Motor neuron (in vitro differentiated cells): Measurements from ENCODE around the gene TMEM138. TPM values are rescaled to one million over a fixed set of nuclear protein-coding genes. Genes with fewer than 3 reads are reported as not detected.
A peak's percentile ranks its signal among the peaks of the same experiment; 100 is the strongest.

Source experiments
- ATAC-seq, 8 experiments: fragments of 200-7000 bp; cut with Tn5 transposase; replicated peaks in 6 of 8; 2 replicates each; pipeline ENCODE4 v1.8.0; 2021; ENCODE audit warnings: mild to moderate bottlenecking in 8 of 8, moderate library complexity in 8 of 8
- H3K27ac ChIP-seq, 2 donors: fragments of 250-450 bp; sonication (Bioruptor Pico); 2 replicates each; pipeline ENCODE4 v1.9.0; 2021; ENCODE audit warnings: antibody characterized with exemption in 2 of 2, mild to moderate bottlenecking in 2 of 2, moderate library complexity in 1 of 2
- H3K4me1 ChIP-seq, 2 donors: fragments of 250-450 bp; sonication (Bioruptor Pico); replicated peaks in 1 of 2; 2 replicates each; pipeline ENCODE4 v1.6.1; 2021; ENCODE audit warnings: antibody characterized with exemption in 2 of 2, mild to moderate bottlenecking in 2 of 2, moderate library complexity in 1 of 2
- H3K4me3 ChIP-seq, 5 donors: fragments of 250-450 bp; sonication (Bioruptor Pico); 2 replicates each; pipeline ENCODE4 v1.9.0; 2021; ENCODE audit warnings: antibody characterized with exemption in 5 of 5, mild to moderate bottlenecking in 5 of 5, moderate library complexity in 4 of 5
- WGBS, 10 experiments: fragments of 450-650 bp; shearing (Covaris generic); methylation state at CpG; one replicate each; pipeline ENCODE4 v1.0.0; 2022; 5-methylcytosine and 5-hydroxymethylcytosine counted together
- in situ Hi-C, 9 experiments: fragments of 400-800 bp; cut with MboI; loops; one replicate each; pipeline ENCODE4 v1.15.0; 2021; ENCODE audit warnings: low sequenced_read_pairs in 9 of 9, low pct_unique_long_range_greater_than_20kb in 2 of 9; ENCODE audit not compliant: unreplicated experiment in 9 of 9
- total RNA-seq, 8 experiments: library from RNA; unstranded; fragments of 300-600 nt; gene quantifications; 2 replicates each; pipeline versions ENCODE4 v1.2.3 to v1.2.4, GENCODE V29; 2022

Gene TMEM138
- total RNA-seq, 8 experiments from 2014 or later = 22.6 to 61.6 (median 39.0) TPM

- ATAC-seq = peak in 1 of 8 experiments; percentile 41
- Histone ChIP-seq H3K4me1 (no peaks in the 10 kb centered on the region), H3K27ac (no peak overlapping the region), H3K4me3 (no peak overlapping the region)
- in situ Hi-C loops = no loop called here
- 80 to 100% (median 95%) methylated on average over 1 to 4 of the region's 4 CpGs for WGBS, 10 experiments
Observed at GRCh38 chr11:61404641-61405040, 42.5 kb downstream of the TMEM138 start.

DNA sequence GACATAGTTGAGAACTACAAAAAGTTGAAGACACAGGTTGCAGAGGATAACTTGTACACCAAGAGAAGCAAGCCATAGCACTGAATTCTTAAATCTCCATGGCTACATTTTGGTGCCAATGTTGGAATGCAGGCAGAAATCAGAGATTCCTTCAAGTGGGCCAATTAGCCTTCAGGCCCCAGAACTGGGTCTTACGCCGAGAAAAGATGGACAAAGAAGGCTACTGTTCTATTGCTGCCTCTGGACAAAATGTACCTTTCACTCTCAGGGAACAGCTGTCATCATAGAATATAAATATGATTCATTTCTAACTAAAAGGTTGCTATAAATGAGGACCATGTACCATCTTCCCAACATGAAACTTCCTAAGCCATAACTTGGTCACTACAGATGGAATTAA, 43.9 kb downstream of the TMEM138 start:
- in situ Hi-C loops = no loop called here
- no peak for ATAC-seq
- Histone ChIP-seq H3K4me1 (no peaks in the 10 kb centered on the region), H3K27ac (no peak overlapping the region), H3K4me3 (no peak overlapping the region)
- WGBS, 10 experiments = 83 to 100% (median 98%) methylated on average over 2 of the region's 2 CpGs; no CpG with 5 or more reads in 4 of the 10 experiments

DNA sequence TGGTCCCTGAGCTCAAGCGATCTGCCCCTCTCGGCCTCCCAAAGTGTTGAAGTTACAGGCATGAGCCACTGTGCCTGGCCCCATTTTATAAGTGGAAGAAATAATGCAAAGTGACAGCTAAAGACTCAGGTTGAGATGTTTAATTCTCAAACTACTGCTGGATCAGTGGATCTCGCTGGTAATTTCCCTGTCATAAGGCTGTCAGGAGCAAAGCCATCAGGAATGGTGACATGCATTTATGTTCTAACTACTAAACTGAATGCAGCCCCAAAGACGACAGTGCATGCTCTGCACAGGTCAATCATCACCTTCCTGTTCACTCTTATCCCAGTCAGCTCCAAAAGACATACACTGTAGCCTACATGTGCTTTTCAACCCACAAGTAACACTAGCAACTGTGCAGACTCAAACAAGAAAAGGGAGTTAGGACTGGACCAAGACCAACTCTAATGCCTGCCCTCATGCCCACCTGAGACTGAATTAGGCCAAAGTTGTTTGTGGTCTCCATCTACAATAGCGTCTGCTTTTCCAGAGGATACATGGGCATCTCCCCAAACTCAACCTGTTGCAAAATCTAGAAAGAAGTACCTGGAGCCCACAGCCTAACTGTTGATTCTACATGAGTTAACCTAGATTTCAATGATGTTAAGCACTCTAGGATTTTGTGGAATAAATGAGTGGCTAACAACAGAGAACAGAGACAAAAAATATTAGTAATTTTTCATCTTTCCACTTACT, 45.0 kb downstream of the TMEM138 start:
- H3K27ac ChIP-seq = no peak overlapping the region
- no peak for ATAC-seq
- no peaks in the 10 kb centered on the region for H3K4me1 ChIP-seq

DNA sequence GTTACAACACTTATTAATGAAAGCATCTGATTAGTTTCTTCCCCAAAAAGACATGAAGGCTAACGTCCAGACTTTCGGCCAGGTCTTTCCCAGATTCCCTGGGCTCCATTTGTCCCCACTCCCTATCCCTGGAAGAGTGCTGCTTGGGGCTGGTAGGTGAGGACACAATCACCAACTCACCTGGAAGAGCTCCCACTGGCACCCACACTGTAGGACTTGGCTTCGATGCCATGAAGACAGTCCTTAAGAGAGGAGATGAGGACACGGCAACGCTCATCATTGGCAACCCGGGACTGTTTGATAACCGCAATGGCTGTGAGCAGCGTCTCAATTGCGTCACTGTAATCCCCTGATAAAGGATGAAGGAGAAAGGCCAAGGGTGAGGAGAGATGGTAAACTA, 49.4 kb downstream of the TMEM138 start:
- ATAC-seq = no peak
- in situ Hi-C loops = no loop called here
- Histone ChIP-seq H3K27ac (no peak overlapping the region), H3K4me1 (no peaks in the 10 kb centered on the region), H3K4me3 (no peak overlapping the region)
- WGBS, 10 experiments = 60 to 100% (median 83%) methylated on average over 1 to 9 of the region's 9 CpGs; no CpG with 5 or more reads in 1 of the 10 experiments

More for the DNA sequence above, 45.0 kb downstream of the TMEM138 start:
- whole genome bisulfite sequencing, 10 experiments = 50 to 100% (median 90%) methylated on average over 1 to 4 of the region's 5 CpGs; no CpG with 5 or more reads in 1 of the 10 experiments
- no peak overlapping the region for H3K4me3 ChIP-seq
- in situ Hi-C loops = no loop called here

DNA sequence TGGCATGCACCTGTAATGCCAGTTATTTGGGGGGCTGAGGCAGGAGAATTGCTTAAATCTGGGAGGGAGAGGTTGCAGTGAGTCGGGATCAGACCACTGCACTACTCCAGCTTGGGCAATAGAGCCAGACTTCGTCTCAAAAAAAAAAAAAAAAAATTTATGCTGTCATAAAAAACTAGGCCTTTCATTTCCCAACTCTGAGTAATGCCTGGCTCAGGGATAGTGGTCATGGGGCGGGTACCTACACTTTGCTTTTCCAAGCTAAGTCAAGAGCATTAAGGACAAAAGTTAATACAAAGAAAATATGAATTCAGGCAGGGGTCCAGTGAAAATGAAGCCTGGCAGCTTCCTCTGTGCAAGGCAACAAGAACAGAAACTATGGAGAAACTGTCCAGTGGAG, 51.3 kb downstream of the TMEM138 start:
- Histone ChIP-seq H3K4me3 (no peak overlapping the region), H3K4me1 (no peaks in the 10 kb centered on the region), H3K27ac (no peak overlapping the region)
- 13 to 100% (median 86%) methylated on average over 1 to 3 of the region's 3 CpGs; no CpG with 5 or more reads in 1 of the 10 experiments for WGBS, 10 experiments
- in situ Hi-C loops = no loop called here
- no peak for ATAC-seq

DNA sequence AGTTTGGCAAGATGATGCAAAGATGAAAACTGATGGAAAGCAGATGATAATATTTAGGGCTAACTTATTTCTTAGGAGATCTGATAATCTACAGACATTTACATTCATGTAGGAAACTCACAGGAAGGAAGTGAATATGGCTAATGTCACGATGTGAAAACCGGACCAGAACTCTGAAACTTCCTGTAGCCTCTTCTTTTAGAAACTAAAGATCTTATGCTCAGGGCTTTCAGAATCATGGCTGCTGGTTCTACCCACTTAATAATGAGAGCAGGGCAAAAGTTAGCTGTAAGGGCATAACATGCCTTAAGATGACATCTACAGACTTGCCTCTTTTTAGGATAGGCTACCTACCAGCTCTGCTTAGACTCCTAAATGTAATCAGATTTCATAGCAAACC, 52.4 kb downstream of the TMEM138 start:
- H3K4me1 ChIP-seq = no peaks in the 10 kb centered on the region
- WGBS, 10 experiments = 80 to 100% (median 95%) methylated on average over 1 to 2 of the region's 2 CpGs; no CpG with 5 or more reads in 3 of the 10 experiments
- H3K27ac ChIP-seq = no peak overlapping the region
- ATAC-seq = no peak
- in situ Hi-C loops = no loop called here
- H3K4me3 ChIP-seq = no peak overlapping the region

DNA sequence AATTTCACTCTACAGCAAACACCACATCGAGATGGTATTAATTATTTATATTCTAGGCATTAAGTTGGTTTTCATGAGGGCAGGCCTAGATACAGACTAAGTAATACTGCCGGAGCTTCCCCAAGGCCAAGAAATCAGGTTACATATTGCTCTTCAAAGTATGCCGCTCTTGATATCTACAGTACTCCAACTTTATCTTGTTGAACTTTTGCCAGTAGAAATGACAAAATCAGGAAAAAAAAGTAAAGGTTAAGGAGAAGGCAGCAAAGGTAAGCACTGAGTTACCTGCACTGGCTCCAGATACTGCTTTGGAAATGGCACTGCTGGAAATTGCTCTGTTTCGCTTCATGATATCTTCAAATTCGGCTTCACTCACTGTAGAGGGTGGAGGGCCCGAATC, 53.2 kb downstream of the TMEM138 start:
- Histone ChIP-seq H3K27ac (no peak overlapping the region), H3K4me3 (no peak overlapping the region), H3K4me1 (no peaks in the 10 kb centered on the region)
- in situ Hi-C loops = no loop called here
- ATAC-seq = no peak
- 93 to 100% (median 100%) methylated on average over 1 to 5 of the region's 6 CpGs; no CpG with 5 or more reads in 2 of the 10 experiments for WGBS, 10 experiments

GRCh38 chr11:61416941-61417340, 54.8 kb downstream of the TMEM138 start:
- 88 to 100% (median 100%) methylated on average over 1 to 3 of the region's 3 CpGs; no CpG with 5 or more reads in 5 of the 10 experiments for WGBS, 10 experiments
- Histone ChIP-seq H3K4me3 (no peak overlapping the region), H3K4me1 (no peaks in the 10 kb centered on the region), H3K27ac (no peak overlapping the region)
- in situ Hi-C loops = no loop called here
- peak in 2 of 8 experiments; percentile 28 to 36 for ATAC-seq

DNA sequence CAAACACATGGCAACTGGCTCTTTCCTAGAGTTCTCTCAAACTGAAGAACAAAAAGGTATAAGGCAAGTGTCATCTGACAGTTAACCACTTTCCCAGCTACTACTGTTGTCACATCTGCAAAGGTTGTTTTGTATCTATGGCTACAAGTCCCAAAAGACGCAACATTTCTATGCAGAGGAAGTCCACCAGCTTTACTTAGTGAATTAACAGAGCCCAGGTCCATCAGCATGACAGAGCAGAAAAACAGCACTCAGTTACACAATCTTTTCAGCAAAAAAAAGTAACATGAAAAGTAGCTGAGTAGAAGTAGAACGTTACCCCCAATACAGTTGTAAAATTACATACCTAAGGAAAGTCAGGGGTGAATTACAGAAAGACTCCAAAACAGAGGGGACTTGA, 55.5 kb downstream of the TMEM138 start:
- ATAC-seq = peak in 4 of 8 experiments; percentile 33 to 81 (median 54)
- in situ Hi-C loops = no loop called here
- Histone ChIP-seq H3K27ac (no peak overlapping the region), H3K4me1 (no peaks in the 10 kb centered on the region), H3K4me3 (no peak overlapping the region)
- WGBS, 10 experiments = 32 to 100% (median 80%) methylated on average over 1 to 2 of the region's 2 CpGs; no CpG with 5 or more reads in 3 of the 10 experiments

DNA sequence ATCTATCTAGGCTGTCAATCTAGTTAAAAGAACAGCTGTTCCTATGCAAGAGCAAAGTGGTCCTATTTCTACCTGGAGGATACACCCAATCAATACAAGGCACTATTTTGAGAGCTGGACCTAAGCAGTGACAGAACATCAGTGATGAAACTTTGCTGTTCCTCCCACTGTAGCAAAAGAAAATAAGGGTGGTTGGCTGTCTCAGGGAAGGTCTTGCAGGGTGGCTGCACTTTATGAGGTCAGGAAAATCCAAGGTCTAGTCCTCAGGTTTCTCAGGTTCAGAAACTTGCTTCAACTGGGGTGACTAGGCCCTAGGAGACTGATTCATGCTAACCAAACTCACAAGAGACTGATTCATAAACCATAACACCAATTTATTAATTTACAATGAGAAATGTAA, 56.0 kb downstream of the TMEM138 start:
- ATAC-seq = no peak
- in situ Hi-C loops = no loop called here
- Histone ChIP-seq H3K4me1 (no peaks in the 10 kb centered on the region), H3K4me3 (no peak overlapping the region), H3K27ac (no peak overlapping the region)

Other genes starting within 250 kb of the TMEM138 start
- gene VPS37C, start 200.9 kb upstream of the TMEM138 start, total RNA-seq = 10 to 100 TPM in 5 of 8 experiments, 1 to 10 TPM in 3; 6.8 to 13.9 (median 11.0) TPM
- gene PGA3, start 158.9 kb upstream of the TMEM138 start, total RNA-seq = 1 to 10 TPM in 4 of 8 experiments, under 1 TPM in 2, not detected in 2; 0.49 to 4.5 (median 1.4) TPM
- gene PGA4, start 140.0 kb upstream of the TMEM138 start, total RNA-seq = 1 to 10 TPM in 1 of 8 experiments, under 1 TPM in 6, not detected in 1; 0.11 to 1.5 (median 0.35) TPM
- gene PGA5, start 121.2 kb upstream of the TMEM138 start, total RNA-seq = 1 to 10 TPM in 1 of 8 experiments, under 1 TPM in 3, not detected in 4; 0.22 to 1.1 (median 0.93) TPM
- gene VWCE, start 67.1 kb upstream of the TMEM138 start, total RNA-seq = 1 to 10 TPM; 2.1 to 7.2 (median 3.6) TPM
- 100 to 1,000 TPM; 144 to 240 (median 190) TPM for gene DDB1, start 29.3 kb upstream of the TMEM138 start, total RNA-seq
- gene TKFC, start 29.1 kb upstream of the TMEM138 start, total RNA-seq = 10 to 100 TPM; 11.1 to 84.6 (median 20.1) TPM
- gene CYB561A3, start 492 bp upstream of the TMEM138 start, total RNA-seq = 10 to 100 TPM in 6 of 8 experiments, 1 to 10 TPM in 2; 8.0 to 56.3 (median 16.8) TPM
- 10 to 100 TPM in 4 of 8 experiments, 1 to 10 TPM in 4; 5.8 to 17.5 (median 9.7) TPM for gene TMEM216, start 30.2 kb downstream of the TMEM138 start, total RNA-seq
- 10 to 100 TPM; 22.9 to 88.3 (median 49.2) TPM for gene CPSF7, start 67.6 kb downstream of the TMEM138 start, total RNA-seq
- 10 to 100 TPM; 34.3 to 53.9 (median 47.2) TPM for gene SDHAF2, start 67.8 kb downstream of the TMEM138 start, total RNA-seq
- 10 to 100 TPM in 1 of 8 experiments, 1 to 10 TPM in 4, under 1 TPM in 2, not detected in 1; 0.10 to 10.4 (median 3.4) TPM for gene LRRC10B, start 146.4 kb downstream of the TMEM138 start, total RNA-seq
- 10 to 100 TPM in 4 of 8 experiments, 1 to 10 TPM in 2, under 1 TPM in 2; 0.27 to 13.6 (median 9.7) TPM for gene SYT7, start 218.7 kb downstream of the TMEM138 start, total RNA-seq